ENCODE results near the gene TRIM9.

TRIM9 gene

DNA sequence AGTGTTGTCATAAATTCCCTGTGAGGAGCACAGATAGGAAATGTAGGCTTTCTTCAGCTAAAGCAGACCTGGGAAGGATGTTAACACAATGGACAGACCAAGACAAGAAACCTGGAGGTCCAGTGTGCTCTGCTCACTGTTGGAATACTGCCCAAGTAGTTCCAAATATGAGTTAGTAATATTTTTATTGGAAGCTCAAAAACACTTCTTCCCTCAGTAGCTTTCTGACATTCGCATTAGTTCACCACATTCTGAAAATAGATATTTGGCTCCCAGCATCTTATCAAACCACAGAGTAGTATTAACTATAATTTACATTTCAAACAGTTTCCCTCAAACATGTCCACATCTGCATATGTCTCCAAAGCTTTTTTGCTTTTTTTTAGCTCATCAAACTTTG is 75.8 kb downstream of the TRIM9 start:
- TF ChIP-seq, protein P1, sequence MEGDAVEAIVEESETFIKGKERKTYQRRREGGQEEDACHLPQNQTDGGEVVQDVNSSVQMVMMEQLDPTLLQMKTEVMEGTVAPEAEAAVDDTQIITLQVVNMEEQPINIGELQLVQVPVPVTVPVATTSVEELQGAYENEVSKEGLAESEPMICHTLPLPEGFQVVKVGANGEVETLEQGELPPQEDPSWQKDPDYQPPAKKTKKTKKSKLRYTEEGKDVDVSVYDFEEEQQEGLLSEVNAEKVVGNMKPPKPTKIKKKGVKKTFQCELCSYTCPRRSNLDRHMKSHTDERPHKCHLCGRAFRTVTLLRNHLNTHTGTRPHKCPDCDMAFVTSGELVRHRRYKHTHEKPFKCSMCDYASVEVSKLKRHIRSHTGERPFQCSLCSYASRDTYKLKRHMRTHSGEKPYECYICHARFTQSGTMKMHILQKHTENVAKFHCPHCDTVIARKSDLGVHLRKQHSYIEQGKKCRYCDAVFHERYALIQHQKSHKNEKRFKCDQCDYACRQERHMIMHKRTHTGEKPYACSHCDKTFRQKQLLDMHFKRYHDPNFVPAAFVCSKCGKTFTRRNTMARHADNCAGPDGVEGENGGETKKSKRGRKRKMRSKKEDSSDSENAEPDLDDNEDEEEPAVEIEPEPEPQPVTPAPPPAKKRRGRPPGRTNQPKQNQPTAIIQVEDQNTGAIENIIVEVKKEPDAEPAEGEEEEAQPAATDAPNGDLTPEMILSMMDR (conservative IDR thresholded peaks at IDR 0.05), result no peak
- no peak for TF ChIP-seq ZFX (IDR thresholded peaks at IDR 0.05)
- no peak overlapping the region for H3K27ac ChIP-seq

DNA sequence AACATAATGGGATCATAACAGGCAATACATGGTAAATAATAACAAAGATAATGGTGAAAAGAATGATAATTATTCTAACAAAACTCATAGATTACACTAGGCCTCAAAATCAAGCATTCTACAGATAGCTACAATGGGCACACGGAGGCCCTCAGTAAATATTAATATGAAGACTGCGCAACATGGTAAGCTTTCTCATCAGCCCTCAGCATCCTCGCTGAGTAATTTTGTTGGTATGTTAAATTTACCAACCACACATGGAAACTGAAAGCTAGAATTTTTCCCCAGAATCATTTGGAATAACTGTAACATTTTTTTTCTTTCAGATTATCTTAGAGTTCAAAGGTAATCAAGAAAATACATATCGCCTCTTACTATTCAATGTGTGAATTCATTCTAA is 76.4 kb downstream of the TRIM9 start:
- no peak overlapping the region for H3K27ac ChIP-seq
- TF ChIP-seq ZFX (IDR thresholded peaks at IDR 0.05), result no peak
- TF ChIP-seq, protein P1 (conservative IDR thresholded peaks at IDR 0.05), result no peak

DNA sequence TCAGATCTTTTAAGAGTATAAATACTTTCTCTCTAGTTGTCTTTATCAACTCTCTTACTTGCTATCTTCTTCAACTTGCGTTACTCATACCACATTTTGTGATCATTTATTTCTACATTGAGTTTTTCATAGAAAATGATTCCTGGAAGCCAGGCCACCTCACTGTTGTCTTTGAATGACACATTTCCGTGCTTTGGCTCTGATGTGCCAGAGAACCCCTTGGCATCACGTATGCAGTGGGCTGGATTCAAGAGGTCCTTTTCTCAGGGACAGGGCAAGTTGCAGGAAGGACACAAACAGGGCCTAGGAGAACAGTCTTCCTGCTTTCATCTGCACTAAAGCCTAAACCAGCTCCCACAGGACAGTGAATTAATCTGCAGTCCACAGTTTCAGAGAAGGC is 80.3 kb downstream of the TRIM9 start:
- no peak overlapping the region for H3K27ac ChIP-seq
- TF ChIP-seq ZFX (IDR thresholded peaks at IDR 0.05), result no peak
- TF ChIP-seq, protein P1 (conservative IDR thresholded peaks at IDR 0.05), result no peak

DNA sequence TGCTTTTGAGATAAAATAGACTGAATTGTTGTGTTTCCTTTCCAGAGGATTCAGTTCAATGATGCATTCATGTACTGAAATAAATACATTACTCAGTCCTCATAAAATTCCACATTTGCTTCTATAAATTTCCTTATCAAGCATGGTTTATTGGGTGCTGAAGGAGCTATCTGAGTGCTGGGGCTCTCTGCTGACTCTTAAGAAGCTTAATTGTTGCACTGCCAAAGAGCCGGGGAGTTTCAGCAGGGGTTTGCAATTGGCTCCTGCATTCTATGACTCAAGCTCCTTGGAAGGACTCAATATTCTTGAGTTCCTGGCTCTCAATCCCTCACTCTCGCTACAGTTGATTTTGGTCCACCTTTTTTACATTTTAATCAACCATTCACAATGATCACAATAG is 80.8 kb downstream of the TRIM9 start:
- TF ChIP-seq, protein P1 (conservative IDR thresholded peaks at IDR 0.05), result no peak
- no peak for TF ChIP-seq ZFX (IDR thresholded peaks at IDR 0.05)
- H3K27ac ChIP-seq, result no peak overlapping the region

DNA sequence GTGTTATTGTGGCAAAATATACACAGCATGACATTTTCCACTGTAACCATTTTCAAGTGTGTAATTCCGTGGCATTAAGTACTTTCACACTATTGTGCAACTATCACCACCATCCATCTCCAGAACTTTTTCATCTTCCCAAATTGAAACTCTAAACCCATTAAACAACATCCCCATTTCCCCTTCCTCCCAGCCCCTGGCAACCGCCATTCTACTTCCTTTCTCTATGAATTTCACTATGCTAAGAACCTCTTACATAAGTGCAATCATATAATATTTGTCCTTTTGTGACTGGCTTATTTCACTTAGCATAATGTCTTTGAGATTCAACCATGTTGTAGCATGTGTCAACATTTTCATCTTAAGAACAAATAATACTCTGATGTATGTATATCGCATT is 82.8 kb downstream of the TRIM9 start:
- TF ChIP-seq, protein P1 (conservative IDR thresholded peaks at IDR 0.05), result no peak
- no peak for TF ChIP-seq ZFX (IDR thresholded peaks at IDR 0.05)
- no peak overlapping the region for H3K27ac ChIP-seq

DNA sequence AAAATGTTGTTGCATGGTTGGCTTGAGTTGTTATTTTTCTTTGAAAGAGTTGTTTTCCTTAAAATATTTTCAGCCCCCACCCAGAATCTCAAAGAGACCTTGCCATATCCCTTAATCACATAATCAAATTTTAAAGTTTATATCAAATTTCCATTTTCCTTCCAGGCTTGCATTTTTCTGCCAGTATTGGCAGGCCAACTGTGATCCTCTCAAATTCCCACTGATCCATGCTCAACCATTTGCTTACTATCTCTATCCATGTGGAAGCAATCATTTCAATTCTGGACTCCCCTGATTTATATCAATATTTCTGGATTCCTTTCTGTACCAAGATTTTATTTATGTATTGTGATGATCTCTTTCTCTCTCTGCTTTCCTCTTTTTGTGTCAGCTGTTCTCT is 86.5 kb downstream of the TRIM9 start:
- H3K27ac ChIP-seq, result no peak overlapping the region

DNA sequence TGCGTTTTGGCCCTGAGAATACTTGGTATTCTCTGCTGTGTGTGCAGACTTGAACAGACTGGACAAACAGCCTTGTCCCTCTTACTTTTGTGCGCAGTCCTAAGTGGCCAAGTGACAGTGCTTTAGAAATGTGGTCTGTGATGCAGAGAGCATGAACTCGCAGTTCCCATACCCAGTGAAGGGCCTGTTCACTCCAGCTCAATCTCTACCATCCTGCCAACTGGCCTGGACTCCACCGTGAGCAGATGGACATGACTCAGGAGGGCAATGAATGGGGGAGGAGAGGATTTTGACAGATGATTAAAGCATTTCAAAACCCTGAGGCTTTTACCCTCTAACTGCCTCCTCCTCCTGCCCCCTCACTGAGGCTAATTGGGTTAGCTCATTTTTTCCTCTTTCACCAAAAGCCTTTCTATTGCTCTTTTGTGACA is 88.1 kb downstream of the TRIM9 start:
- TF ChIP-seq, protein P1 (conservative IDR thresholded peaks at IDR 0.05), result no peak
- no peak for TF ChIP-seq ZFX (IDR thresholded peaks at IDR 0.05)
- no peak overlapping the region for H3K27ac ChIP-seq

More for the DNA sequence above, 86.5 kb downstream of the TRIM9 start:
- no peak for TF ChIP-seq ZFX (IDR thresholded peaks at IDR 0.05)
- TF ChIP-seq, protein P1 (conservative IDR thresholded peaks at IDR 0.05), result no peak
